RKO (cell line): ENCODE results near the gene DSP.

ENCODE experiments used
- DNase-seq: peaks from one replicate; pipeline ENCODE4 v3.0.0-alpha.2; 2016; ENCODE audit warnings: low spot score

DSP gene

GRCh38 chr6:7535498-7535897 is 6.0 kb upstream of the DSP start:
- DNase-seq: no peak

GRCh38 chr6:7537565-7538174 is 3.8 kb upstream of the DSP start:
- no peak for DNase-seq

DNA sequence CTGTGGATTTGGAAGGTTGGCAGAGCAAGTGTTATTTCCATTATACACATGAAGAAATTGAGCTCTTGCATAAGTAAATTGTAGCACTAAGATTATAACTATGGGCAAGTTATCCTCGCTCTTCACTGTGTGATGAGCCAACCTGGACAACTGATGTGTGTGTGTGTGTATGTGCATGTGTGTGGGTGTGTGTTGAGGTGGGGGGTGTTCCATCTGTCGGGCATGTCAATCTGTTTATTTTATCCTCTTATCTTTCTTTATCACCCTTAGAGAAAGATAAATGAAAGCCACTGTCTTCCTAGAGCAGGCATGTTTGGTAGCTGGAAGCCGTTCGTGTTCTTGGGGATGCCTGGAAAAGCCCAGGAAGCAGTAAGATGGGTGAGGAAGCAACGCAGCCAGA is 3.0 kb upstream of the DSP start:
- no peak for DNase-seq

- DNase-seq: no peak
Measured at GRCh38 chr6:7540595-7540994, 876 bp upstream of the DSP start.

DNA sequence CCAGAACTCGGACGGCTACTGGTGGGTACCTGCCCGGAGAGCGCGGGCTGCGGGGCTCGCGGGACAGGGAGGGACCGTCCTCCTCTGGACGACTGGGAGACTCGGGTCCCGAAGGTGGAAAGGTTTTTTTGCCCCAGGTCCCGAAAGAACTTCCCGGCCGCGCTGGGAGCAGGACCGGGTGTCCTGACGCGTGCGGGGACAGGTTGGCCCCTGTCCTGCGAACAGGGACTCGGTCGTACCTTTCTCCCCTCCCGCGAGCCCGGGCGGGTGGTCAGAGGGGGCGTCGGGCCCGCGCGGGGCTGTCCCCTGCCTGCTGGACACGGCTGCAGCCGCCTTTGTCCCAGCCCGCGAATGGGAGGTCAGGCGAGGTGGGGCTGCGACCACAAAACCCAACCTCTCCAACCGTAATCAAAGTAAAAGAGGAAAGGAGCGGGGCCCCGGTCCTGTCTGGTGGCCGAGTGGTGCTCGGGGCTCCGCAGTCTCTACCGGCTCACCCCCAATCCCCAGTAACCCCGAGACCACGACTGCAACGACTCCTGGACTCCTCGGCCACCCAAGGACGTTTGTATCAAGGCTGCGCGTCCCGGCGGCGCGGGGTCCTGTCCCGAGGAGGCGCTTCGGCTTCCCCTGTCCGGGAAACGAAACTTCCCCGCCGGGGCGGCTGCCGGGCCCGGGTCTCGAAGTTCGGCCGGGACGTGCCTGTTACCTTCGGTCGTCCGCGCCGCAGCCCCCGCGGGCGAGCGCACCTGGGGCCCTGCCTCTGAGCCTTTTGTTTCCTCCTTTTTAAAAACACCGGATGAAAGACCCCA is 798 bp downstream of the DSP start:
- no peak for DNase-seq

DNA sequence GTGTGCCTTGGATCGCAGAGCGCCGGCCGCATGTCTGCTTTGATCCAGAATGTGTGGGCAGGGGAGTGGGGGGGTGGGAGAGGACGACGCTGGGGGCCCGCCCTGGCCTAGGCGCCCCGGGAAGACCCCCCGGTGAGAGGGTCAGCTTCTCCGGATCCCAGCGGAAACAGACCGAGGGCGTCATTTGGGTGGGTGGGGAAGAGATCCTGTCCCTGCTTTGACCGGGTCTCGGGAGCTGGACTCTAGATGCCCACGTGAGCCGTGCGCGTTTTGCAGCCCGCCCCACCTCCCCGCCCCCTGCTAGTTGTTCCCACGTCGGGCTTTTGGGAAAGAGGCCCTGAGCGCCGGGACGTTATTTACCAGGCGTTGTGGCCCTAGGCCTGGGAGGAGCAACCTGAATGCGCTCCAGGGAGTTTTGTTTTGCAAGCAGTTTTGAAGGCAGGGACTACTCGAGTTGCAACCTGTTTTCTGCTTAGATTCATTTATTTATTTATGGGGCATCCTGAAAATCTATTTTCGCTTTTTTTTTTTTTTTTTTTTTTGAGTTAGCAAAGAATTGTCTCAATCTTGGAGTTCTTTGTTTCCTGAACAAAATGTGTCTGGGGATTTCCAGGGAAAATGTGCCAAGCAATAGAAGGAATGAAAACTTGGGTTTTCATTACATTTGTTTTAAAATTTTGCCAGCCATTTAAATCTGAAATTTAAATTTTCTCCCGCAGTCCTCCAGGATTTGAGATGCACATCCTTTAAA is 1.6 kb downstream of the DSP start:
- peak; percentile 30 for DNase-seq

DNA sequence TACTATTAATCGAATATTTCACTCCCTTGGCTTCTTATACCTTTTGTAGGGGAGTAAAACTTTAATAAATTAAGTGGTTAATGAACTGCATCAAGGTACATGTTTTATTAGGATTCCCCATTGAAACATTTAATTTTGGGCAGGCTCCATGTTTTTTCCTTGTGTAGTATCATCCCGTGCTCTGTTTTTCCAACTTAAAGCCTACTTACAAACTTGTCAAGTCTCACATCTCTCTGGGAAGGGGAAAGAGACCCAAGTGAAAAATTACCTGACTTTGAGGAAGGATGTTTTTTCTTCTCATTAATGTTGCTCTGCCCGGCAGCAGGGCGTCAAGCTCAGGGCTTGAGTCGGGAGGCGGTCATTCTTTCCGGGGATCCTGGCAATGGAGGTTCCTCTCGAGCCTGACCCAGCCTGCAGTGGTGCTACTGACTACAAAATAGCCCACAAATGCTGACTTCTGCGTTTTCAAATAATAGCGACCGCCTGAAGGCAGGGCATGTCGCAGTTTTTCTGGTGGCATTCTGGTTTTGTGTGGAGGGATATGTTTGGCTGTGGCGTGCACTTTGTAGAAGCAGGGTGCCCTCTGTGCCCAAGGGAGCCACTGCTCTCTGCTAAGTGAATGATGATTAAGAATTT is 2.4 kb downstream of the DSP start:
- no peak for DNase-seq

DNA sequence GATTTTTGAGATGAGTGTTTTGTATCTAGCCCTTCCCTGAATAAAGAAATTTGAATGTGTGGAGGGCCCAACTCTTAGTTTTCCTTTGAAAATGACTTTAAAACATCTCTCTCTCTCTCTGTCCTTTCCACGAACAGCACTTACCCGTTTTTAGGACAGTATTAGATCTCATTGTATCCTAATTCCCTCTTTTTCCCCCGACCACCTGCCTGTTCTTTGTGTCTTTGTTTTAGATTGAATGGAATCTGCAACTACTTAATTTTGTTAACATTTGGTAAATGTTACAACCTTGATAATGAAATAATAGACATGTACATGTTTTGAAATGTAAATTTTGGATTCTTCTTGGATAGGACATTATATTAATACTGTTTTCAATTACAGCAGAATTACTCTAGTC is 3.1 kb downstream of the DSP start:
- DNase-seq: no peak

- DNase-seq: no peak
Measured at GRCh38 chr6:7545316-7546019, 4.0 kb downstream of the DSP start.

GRCh38 chr6:7546020-7546369 is 4.5 kb downstream of the DSP start:
- no peak for DNase-seq

GRCh38 chr6:7546383-7546782 is 4.9 kb downstream of the DSP start:
- DNase-seq: no peak

DNA sequence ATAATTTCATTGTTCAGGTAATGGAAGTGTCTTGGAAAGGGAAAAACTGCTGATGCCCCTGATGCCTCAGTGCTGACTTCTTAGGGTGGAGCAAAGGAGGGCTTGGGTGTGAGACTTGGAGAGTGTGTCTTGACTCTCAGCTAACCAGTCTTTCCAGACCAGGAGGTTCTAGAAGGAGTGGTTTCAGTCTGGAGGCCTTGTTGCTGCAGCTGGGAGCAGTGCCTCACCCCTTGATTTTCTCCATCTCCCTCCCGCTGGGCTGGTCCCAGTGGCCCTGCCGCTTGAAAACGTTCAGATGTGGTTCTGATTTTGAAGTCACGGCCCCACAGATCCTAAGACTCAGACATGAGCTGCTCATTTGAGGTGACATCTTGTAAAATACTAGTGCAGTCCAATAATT is 5.4 kb downstream of the DSP start:
- no peak for DNase-seq

DNA sequence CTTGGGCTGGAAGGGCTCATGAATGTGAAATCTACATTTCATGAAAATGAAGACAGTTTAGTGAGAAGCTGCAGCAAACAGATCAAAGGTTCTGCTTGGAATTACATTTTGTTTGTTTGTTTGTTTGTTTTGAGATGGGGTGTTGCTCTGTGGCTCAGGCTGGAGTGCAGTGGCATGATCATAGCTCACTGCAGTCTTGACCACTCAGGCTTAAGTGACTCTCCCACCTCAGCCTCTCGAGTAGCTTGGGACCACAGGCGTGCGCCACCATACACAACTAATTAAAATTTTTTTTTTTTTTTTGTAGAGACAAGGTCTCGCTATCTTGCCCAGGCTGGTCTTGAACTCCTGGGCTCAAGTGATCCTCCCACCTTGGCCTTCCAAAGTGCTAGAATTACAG is 5.8 kb downstream of the DSP start:
- no peak for DNase-seq

DNA sequence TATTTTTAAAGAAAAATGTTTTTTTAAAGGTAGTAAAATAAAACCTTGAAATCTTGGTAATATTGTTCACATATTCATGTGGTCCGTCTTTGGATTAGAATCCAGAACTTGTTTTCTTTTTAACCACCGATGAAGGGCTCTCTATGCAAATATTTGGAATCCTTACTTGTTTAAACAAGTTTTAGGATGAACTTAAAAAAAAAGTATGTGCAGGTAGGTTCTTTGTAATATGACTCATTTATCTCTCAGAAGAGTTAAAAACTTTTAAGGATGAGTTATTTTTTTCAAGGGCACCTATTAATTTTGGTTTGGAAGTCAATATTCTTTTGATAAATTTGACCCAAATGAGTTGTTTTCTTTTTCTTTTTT is 8.9 kb downstream of the DSP start:
- no peak for DNase-seq

GRCh38 chr6:7554533-7555275 is 13.2 kb downstream of the DSP start:
- no peak for DNase-seq

DNA sequence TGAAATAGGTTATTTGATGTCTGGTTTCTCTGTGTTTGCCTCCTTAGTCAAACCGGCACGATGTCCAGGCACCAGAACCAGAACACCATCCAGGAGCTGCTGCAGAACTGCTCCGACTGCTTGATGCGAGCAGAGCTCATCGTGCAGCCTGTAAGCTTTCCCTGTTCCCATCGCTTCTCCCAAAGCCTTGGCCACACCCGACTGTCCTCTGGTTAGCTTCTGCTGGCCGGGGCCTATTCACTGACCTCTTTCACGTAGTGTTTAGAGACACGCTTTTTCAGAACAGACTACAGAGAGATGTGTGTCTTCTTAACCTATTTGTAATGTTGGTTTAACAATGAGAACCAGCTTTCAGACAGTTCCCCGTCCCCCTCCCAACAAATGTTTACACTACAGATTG is 14.2 kb downstream of the DSP start:
- DNase-seq: no peak

DNA sequence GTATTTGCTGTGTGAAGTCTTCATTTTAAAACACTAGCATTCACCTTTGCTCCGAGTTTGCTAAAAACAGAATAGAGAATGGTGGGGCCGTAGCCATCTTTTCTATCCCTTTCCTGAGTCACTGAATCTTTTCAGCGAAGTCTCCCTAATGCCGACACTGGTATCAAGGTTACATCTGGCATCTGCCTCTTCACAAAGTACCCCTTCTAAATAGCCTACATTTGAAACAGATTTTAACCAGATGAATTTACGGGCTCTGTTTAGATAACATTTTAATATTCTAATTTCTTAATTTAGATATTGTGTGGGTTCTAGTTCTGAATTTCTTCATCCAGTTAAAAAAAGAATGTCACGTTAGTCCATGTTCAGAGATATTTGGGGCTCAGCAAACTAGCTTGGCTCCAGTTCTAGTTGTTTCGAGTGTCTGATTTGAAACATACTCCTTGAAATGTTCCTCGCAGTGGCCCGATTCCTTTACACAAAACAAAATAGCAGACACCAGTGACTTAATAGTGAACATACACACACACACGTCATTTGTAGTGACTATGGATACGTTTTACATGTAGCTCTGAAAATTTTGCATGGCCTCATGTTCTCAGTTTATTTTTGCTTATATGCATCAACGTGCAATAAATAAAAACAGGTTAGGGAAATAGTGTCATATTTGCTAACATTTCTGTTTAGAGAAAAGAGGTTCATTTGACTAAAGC is 15.1 kb downstream of the DSP start:
- no peak for DNase-seq

GRCh38 chr6:7557652-7558051 is 16.2 kb downstream of the DSP start:
- DNase-seq: no peak

DNA sequence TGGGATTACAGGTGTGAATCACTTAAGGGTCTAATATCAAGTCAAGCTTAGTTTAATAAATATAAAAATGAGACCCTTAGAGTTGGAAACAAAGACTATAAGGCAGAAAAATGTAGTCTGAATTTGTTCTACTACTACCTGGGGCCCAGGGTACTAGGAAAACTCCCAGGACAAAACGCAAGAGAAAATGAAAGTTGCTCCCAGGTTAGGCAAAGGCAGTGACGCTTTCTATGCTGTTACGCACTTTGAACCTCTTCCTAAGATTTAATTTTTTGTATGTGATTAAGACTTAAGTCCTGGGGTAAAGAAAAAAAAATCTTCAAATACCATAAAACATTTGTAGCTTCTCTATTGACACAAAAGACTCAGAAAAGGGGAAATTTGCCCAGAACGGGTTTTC is 17.3 kb downstream of the DSP start:
- DNase-seq: no peak

GRCh38 chr6:7559196-7559595 is 17.7 kb downstream of the DSP start:
- DNase-seq: no peak
